COLO668 (cell line): ENCODE measurements around the gene TOMM5.
"Not testable (repeated sequence)": the region's sequence is repeated elsewhere in the genome, so short reads cannot be mapped to it uniquely, and the experiment has no call there.

Experiments used
- DNase-seq: peaks from one replicate; lab custom pipeline; 2025; ENCODE audit not compliant: unreplicated experiment; lab: John Stamatoyannopoulos, UW

TOMM5 gene

DNA sequence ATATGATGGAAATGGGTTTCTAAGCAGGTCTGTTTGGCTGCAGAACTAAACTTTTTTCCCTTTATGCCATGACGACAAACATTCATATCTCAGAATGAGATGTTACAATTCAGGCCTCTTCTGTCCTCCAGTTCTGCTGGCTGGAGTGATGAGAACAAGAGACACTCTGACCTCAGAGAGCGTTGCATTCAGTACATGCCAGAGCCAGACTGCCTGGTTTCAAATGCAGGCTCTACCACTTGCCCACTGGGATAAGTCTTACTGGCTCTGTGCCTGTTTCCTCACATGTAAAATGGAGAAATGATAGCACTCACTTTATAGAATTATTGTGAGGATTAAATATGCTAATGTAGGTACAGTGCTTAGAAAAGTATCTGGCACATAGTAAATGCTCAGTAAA lies 24.8 kb upstream of the TOMM5 start:
- no peak for DNase-seq

DNA sequence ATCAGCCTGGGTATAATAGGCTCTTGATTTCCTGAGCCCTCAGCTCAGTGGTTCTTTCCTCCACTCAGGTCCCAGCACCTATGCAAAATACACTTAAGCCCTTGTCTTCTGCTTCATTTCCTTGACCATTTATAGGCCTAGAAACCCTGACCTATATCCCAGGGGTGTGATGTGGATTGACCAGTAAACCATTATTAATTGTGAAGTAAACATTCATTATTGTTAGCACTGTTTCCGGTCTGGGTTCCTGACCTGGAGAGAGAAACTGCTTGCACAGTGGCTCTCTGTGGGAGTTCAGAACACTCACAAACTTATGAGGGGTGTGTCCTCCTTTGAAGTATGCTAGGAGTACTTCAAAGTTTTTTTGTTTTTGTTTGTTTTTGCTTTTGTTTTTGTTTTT lies 19.6 kb upstream of the TOMM5 start:
- no peak for DNase-seq

DNA sequence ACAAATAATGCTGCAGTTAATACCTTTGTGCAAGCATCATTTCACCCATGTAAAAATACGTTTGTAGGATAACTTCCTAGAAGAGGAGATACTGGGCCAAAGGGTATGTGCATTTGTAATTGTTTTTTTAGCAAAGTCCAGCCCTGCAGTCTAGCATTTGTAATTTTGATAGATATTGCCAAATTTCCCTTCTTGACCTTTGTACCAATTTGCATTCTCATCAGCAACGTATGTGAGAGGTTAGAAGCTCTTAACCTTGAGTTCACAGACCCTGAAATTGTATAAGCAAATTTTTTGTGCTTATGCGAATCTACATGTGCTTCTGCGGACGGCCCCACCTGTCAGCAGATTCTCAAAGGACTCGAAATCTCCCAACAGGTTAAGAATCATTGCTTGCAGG lies 18.6 kb upstream of the TOMM5 start:
- no peak for DNase-seq

DNA sequence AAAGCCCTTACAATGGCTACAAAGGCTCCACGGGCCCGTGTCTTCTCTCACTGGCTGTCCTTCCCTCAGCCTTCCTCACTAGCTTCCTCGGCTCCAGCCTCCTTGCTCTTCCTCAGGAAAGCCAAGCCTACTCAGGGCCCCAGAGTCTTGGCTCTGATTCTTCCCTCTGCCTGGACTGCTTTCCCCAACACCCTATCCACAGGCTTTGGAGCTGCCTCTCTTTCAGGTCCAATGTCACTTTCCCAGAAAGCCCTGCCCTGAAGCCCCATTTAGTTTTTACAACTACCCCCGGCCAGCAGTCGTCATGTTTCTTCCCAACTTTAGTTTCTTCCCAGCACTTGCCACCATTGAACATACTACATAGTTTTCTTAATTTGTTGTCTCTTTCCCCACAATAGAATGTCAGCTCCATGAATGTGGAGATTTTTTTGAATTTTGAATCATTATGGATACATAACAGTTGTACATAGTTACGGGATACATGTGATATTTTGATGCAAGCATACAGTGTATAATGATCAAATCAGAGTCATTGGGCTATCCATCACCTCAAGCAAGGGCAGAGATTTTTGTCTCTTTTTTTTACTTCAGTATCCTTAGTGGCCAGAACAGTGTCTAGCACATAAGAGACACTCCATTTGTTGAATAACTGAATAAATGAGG lies 17.5 kb upstream of the TOMM5 start:
- no peak for DNase-seq

DNA sequence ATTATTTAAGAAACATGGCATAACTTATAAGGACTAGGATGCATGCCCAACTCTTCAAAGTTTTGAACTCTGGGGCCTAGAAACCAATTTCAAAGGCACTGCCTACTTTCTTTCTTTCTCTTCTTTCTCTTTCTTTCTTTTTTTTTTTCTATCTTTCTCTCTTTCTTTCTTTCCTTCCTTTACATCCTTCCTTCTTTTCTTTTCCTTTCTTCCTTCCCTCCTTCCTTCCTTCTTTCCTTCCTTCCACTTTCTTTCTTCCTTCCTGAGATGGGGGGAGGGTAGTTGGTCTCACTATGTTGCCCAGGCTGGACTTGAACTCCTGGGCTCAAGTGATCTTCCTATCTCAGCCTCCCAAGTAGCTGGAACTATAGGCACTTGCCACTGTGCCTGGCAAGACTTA lies 15.9 kb upstream of the TOMM5 start:
- no peak for DNase-seq

DNA sequence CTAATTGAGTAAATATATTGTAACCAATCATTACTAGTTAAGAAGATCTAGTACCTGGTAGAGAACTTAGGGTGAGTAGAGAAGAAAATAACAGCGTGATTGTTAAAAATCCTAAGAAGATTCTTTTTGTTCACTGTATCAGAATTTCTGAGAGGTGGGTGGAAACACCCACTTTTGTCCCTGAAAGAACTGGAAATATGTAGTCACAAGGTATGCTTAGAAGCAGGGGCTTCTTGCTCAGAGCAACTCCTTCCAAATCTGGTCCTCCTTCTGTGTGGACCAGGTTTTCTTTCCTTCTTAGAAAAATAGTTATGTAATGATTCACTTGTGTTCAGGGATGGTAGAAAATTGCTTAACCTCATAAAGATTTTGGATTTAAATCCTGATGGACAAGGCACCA lies 11.9 kb upstream of the TOMM5 start:
- no peak for DNase-seq

DNA sequence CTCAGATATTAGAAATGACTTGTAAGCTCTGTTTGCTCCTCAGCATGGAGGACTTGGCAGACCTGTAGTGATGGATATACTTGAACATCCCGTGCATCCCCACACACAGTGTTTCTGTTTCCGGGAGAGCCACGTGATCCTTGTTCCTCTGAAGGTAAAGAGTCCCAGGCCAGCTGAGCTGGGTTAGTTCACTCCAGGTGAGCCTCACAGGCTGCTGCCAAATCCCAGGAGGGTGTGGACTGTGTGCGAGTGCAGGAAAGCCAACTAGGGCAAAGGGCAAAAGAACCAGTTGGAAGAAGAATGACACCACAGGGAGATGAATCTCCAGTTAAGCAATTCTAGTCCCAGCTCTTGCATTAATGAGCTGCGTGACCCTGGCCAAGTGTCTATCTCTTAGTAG lies 10.4 kb upstream of the TOMM5 start:
- DNase-seq, result no peak

DNA sequence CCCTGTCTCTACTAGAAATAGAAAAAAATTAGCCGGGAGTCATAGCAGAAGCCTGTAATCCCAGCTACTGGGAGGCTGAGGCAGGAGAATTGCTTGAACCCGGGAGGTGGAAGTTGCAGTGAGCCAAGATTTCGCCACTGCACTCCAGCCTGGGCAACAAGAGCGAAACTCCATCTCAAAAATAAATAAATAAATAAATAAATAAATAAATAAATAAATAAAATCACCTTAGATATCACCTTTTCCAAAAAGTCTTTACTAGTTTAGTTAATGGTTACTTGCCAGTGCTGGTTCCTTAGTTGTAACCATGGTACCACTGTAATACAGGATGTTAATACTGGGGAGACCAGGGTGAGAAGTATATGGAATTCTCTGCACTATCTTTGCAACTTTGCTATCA lies 9.7 kb upstream of the TOMM5 start:
- not testable (repeated sequence) for DNase-seq

DNA sequence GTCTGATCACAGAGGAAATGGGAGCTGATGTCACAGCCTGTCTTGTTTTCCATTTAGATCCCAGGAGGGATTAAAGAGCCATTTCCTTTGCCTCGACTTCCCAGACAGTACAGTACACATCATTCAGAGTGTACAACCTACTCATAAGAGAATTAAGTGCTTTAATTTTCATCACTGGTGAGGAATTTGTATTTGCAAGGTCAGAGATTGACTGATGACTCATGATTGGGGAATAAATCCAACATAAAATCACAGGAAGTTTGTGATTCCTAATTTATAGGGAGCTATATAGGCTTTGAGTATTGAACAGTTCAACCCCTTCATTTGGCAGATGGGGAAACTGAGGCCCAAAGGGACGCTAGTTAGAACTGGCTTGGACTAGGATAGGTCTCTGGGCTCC lies 4.1 kb upstream of the TOMM5 start:
- DNase-seq, result no peak

DNA sequence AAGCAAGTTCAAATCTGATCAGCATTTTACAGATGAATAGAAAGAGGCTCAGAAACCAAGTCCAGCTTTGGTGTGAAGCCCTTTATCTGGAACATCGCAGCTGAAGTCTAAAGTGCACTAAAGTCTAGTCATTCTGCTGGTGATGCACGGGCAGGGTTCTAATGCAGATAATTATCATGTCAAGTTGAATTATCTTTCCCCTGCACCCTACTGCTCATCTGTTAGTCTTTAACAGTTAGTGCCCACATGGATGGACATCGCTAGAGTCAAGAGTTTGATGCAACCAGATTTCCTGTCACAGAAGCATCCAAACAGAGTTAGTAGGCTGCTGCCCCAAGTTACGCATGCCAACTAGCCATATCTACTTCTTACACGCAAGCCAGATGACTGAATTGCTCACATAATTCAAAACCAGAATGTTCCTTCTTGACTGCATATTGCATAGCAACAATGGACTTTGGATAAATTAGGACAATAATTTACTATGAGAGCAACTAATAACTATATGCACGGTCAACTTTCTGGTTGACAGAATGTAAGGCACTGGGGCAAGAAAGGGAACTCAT lies 1.6 kb upstream of the TOMM5 start:
- DNase-seq, result no peak

DNA sequence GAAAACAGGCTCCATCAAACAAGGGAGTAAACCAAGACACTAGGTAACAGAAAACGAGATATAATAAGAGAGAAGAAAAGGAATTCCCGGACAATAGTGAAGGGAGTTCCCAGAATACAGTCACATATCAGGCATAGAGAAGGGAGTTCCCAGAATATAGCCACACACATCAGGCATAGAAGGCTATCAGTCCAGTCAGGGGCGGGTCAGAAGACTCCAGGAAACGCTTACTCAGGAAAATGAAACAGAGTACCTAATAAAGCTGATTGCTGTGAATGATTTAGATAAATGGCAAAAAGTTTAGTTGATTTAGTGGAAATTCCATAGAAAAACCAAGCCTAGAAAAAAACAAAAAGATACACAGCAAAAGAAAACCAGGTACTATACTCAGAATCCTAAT lies 4.9 kb downstream of the TOMM5 start:
- DNase-seq, result no peak

DNA sequence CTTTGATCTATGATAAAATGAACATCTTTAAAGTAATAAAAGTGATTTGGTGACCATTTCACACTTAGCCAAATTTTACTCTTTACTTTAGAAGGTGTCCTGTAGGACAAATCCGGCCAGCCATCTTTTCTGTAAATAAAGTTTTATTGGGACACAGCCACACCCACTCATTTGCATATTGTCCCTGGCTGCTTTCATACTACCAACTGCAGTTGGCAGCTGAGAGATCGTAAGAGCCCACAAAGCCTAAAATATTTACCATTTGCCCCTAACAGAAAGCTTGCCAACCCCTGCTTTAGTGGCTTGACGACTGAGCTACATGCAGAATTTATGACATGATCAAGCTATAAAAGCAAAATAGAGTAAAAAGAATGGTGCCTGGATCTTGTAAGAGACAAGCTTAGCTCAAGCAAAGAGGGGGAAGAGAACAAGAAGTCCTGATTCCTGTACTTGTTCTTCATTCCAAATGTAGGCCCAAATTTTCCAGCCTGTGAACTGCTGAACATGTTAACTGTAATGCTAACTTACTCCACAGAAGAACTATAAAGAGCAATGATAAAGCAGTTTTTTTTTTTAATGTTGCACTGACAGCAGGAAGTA lies 8.8 kb downstream of the TOMM5 start:
- DNase-seq, result no peak

DNA sequence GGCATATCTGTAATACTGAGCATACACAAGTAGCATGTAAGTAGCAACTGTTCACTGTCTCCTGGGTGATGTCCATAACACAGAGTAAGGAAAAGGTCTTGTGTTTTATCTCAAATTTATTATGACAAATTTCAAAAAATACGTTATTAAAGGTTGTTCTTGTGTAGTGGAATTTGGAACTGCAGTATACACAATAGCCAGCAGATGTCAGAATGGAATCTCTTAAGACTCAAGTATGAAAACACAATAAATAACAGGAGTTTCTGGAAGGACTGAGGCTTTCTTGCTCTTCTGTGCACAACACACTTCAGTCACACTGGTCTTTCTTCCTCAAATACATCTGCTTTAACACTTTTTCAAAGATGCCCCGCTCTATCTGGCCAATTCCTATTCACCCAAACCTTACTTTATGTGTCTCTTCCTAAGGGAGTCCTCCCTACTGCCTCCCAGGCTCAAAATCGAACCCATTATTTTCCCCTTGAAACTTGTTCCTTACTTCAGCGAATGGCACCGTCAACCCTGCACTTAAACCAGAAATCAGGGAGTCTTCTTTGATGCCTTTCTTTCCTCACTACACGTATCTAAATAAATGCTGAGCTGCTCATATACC lies 9.7 kb downstream of the TOMM5 start:
- no peak for DNase-seq

DNA sequence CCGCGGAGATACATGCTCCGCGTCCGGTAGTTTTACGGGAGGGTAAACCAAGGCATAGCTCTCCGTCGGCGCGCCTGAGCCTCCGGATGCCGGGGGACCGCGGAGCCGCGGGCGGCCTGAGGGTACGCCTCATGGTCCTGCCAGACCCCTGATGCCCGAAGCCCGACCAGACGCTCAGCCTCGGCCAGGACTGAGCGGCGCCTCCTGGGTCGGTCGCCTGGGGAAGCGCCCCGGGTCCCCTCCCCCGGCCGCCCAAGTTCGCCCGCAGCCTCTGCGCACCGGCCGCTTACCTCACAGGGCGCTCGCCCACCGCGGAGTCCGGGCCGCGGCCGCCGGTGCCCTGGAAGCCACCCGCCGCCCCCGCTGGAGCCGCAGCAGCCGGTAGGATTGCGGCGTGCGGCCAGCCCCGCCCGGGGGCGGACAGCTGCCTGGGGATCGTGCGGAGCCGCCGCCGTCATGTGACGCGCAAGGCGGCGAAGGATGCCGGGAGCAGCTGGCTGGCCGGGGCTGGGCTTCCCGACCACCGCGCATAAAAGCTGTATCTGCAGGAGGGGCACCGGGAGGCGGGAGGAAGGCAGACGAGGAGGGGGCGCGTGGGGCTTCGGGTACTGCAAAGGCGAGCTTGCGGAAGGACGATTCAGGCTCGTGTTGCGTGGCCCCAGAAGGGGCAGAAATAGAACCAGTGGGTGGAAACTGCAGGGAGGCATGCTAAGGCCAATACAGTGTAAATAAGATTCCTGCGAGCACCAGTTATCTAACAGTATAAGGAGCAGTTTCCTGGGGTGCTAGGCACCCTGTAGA lies 16.3 kb downstream of the TOMM5 start, which contains the start of gene FBXO10:
TSS of gene FBXO10 (minus strand) at position 460 of the 801 bp plus-strand sequence. CDS start 34,612 bp downstream, outside the sequence.
- peak; percentile 85 for DNase-seq

DNA sequence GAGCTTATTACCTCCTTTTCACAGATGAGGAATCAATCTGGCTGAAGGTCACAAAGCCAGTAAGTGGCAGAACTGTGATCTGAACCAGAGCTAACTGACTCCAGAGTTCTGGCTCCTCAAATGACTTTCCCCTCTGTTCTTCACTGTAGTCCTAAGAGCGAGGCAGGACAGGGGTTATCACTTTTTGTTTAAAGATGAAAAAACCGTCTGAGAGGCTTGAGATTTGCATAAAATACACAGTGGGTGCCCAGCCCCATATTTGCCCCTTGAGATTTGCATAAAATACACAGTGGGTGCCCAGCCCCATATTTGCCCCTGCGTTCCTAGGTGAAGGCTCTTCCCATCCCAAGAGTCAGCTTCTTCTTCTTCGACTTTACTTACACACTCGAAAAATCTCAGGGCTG lies 16.9 kb downstream of the TOMM5 start:
- DNase-seq, result peak; percentile 33

DNA sequence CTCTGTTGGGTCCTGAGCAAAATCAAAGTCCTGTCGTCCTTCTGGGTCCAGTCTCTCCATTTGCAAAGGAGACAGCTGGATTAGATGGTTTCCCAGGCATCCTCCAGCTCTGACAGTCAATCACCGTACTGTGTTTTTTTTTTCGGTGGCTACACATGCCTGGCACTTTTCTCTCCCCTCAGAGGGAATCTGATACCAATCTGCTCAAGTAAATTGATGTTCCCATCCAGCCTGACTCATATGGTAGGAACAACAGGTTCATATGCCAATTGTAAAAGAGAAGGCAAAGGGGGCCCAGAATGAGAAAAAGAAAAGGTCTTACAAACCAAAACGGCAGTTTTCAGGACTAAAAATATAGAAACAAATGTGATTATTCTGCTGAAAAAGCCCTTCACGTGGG lies 17.4 kb downstream of the TOMM5 start:
- no peak for DNase-seq

DNA sequence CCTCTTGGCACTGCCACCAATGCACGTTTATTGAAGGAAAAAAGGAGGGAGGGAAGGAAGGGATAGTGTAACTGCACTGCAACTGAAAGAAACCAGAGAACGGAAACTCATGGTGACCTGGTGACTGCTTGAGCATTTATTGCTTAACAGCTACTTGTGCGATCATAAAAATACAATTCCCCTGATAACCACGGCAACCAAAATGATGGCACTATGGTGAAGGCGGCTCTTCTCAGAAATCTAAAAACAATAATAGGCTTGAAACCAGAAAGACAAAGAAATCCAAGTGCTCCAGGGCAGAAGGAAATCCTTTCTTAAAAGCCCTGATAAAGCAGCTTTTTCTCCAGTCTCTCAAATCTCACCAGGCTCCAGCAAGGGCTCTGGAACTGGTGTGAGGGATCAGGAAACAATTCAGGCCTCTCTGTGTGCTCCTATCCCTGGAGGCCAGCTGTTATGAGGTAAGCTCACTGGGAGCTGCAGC lies 18.1 kb downstream of the TOMM5 start:
- no peak for DNase-seq

DNA sequence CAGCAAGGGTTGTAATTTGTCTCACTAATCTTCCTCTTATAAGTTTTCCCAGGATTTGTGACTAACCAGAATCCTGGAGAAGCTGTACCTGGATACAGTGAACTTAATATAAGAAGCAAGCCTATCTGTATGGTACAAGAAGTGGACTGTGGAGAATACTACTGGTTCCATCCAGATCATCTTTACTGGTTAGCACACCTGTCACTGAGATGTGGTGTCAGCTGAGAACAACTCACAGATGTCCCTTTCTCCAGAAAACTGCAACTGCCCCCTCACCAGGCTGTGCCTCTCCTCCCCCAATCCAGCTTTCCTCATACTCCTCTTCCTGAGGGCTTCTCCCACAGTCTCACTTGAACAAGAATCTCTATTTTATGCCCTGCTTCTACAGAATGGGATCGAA lies 21.1 kb downstream of the TOMM5 start:
- no peak for DNase-seq

DNA sequence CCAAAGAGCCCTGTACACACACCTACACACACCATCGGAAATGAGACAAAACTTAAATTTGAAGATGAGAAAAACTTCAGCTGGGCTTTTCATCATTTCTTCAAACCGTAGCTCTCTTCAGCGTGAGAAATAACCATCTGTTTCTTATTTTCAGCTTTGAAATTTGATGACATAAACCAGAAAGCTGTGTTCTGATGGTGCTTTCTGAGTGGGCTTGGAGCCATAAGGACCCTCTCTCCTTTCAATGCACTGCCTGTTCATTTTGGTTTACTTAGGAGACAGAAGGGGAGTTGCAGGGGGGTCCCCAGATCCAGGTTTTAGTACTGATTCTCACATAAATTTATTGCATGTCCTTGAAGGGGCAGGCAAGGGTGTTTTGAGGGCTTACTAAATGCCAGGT lies 25.7 kb downstream of the TOMM5 start:
- no peak for DNase-seq

DNA sequence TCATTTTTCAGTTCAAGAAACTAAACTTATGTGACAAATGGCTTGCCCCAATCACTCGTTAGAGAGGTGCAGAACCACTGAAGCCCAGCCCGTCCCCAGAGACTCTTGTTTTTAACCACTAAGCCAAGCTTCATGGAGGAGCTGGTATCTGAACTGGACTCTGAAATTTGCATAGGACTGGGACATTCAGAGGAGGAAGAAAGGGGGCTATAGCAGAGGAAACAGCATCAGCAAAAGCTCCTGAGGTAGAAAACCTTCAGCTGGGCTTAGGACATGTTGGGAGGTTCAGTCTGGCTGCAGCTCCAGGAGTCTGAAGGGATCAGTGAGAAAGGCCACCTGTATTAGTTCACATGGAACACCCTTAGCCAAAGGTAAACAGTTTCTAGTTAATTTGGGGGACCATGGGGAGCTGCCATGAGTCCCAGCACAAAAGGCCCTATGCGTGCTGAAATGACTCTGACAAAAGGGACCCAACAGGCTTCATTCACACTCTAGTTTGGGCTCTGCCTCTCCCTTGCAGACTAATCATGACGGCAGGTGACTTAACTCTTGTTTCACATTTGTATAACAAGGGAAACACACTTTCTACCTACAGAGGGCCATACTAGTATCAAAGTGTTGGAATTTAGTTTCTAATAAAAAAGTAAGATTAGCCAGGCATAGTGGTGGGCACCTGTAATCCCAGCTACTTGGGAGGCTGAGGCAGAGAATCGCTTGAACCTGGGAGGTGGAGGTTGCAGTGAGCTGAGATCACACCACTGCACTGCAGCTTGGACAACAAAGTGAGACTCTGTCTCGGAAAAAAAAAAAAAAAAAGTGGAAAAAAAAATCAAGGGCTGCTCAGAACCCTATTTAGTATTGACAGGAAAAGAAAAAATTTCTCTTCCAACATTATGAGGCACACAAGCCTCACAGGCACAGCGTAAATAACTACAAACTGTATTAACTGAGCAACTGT lies 26.5 kb downstream of the TOMM5 start:
- DNase-seq, result no peak
